Measurements from ENCODE around the gene FAXDC2. TPM values are rescaled to one million over a fixed set of nuclear protein-coding genes. Genes with fewer than 3 reads are reported as not detected.

FAXDC2 gene
- total and polyA plus RNA-seq, 9 of the 15 experiments (the other 6 are each of a cell fraction or from before 2014, with no cell fraction given) = 2.4 to 30.0 (median 9.9) TPM

DNA sequence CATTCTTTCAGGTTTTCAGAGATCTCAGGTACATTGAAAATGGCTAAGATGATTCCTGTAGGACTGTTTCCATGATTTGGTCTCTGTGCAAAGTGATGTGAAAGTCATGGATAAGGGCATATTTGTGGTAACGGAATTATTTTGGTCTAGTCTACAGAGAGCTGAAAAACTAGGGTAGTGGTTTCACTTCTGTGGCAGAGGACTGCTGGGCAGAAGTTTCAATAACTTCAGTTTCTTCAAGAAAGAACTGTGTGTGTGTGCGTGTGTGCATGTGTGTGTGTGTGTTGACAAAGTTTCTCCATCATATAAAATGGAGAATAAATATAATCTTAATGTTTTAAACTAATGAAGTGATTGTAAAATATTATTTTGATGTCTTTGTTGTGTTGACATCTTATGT lies 12.4 kb upstream of the FAXDC2 start:
- CTCF ChIA-PET (ENCODE audit: low intra/inter-chr PET ratio) = interaction anchor here (0.6 kb wide), 1 partner anchor 212 kb away, joined by 3 read pairs; no protein-coding TSS in a partner anchor
- TF ChIP-seq ZNF445 (CRISPR knock-in tag; IDR thresholded peaks at IDR 0.05; ENCODE audit: low read depth) (no peak), XRCC5 (IDR thresholded peaks at IDR 0.05; ENCODE audit: low read depth, low read length) (no peak), RCOR1 (IDR thresholded peaks at IDR 0.05; ENCODE audit: borderline replicate concordance in 1 of 2, low read depth in 2 of 2, low read length in 2 of 2) (no peak), ZNF707 (CRISPR knock-in tag; conservative IDR thresholded peaks at IDR 0.05) (no peak), ZKSCAN1 (IDR thresholded peaks at IDR 0.05; ENCODE audit: low read depth, low read length) (no peak), PTRF (tag; IDR thresholded peaks at IDR 0.05) (no peak)
- 97% methylated on average over 2 of the region's 2 CpGs for WGBS (ENCODE audit: insufficient coverage, low coverage, missing lambda C conversion rate)
- Histone ChIP-seq H3K9me3 (replicated peaks; ENCODE audit: control insufficient read depth, insufficient read depth, low read depth, low read length) (no peaks in the 10 kb centered on the region), H3K4me3 (no peak overlapping the region), H3K27ac (ENCODE audit: extremely low read depth, low read depth, low read length) (no peak overlapping the region), H4K20me1 (replicated peaks; ENCODE audit: control insufficient read depth, insufficient read depth, low read length) (no peaks in the 10 kb centered on the region; the same call in 1 of the 2 replicates), H3K27me3 (ENCODE audit: control insufficient read depth in 2 of 2, insufficient read depth in 2 of 2, low read length in 2 of 2) (no peaks in the 10 kb centered on the region), H3K9ac (ENCODE audit: insufficient read depth in 1 of 2, low read depth in 2 of 2, low read length in 2 of 2) (no peak overlapping the region), H3K36me3 (ENCODE audit: control insufficient read depth, insufficient read depth, low read length) (peaks cover 56% of the 10 kb centered on the region), H3K79me2 (ENCODE audit: control insufficient read depth, insufficient read depth, low read length) (peaks cover 73% of the 10 kb centered on the region), H3K4me1 (replicated peaks in 1 of 2; ENCODE audit: control insufficient read depth in 2 of 2, insufficient read depth in 2 of 2, low read length in 2 of 2) (peaks cover 7 to 10% of the 10 kb centered on the region in 2 experiments; a peak in 4 of 5 replicates), H3K9me1 (ENCODE audit: control insufficient read depth, insufficient read depth, low read length) (no peaks in the 10 kb centered on the region), H2AFZ (ENCODE audit: low read depth, low read length) (no peak overlapping the region), H3K4me2 (ENCODE audit: insufficient read depth, low read length) (no peak overlapping the region)
- POLR2A ChIA-PET = interaction anchor here (0.6 kb wide), 1 partner anchor 30 kb away, joined by 3 read pairs; no protein-coding TSS in a partner anchor
- no TSS peak for BruUV-seq (replicated peaks)
- FAIRE-seq = no peak
- DNase-seq (ENCODE audit: extremely low read depth in 1 of 4, low spot score in 3 of 4) = no peak
- intact Hi-C loops (cut with micrococcal nuclease) = no loop called here
- no peak for ATAC-seq
- in situ Hi-C loops (cut with MboI) = no loop called here

DNA sequence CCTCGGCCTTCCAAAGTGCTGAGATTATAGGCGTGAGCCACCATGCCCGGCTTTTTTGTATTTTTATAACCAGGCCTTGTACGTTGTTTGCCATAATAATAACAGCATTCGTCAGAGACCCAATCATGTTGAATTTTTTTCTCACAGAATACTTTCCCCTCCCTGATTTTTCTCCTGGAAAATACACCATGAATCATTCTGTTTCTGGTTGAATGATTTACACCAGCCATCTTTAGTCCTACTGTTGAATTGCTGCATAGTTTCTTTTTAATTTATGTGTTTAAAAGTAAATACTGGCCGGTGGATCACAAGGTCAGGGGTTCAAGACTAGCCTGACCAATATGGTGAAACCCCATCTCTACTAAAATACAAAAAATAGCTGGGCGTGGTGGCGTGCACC lies 11.5 kb upstream of the FAXDC2 start:
- H3K4me3 ChIP-seq = no peak overlapping the region
- no peak for DNase-seq (ENCODE audit: extremely low read depth in 1 of 4, low spot score in 3 of 4)
- in situ Hi-C loops (cut with MboI) (no loop called here), intact Hi-C loops (cut with micrococcal nuclease) (no loop called here)
- H3K9me1 ChIP-seq (ENCODE audit: control insufficient read depth, insufficient read depth, low read length) = no peaks in the 10 kb centered on the region
- H3K36me3 ChIP-seq (ENCODE audit: control insufficient read depth, insufficient read depth, low read length) = peaks cover 49% of the 10 kb centered on the region
- no peak for FAIRE-seq
- no peak overlapping the region for H3K27ac ChIP-seq (ENCODE audit: extremely low read depth, low read depth, low read length)
- POLR2A ChIA-PET = no interaction called here
- no peaks in the 10 kb centered on the region; the same call in 1 of the 2 replicates for H4K20me1 ChIP-seq (replicated peaks; ENCODE audit: control insufficient read depth, insufficient read depth, low read length)
- H3K27me3 ChIP-seq (ENCODE audit: control insufficient read depth in 2 of 2, insufficient read depth in 2 of 2, low read length in 2 of 2) = no peaks in the 10 kb centered on the region
- TF ChIP-seq ZNF785 (CRISPR knock-in tag; IDR thresholded peaks at IDR 0.05) = no peak
- TF ChIP-seq MCM3 (IDR thresholded peaks at IDR 0.05) = no peak
- TF ChIP-seq, protein P1, sequence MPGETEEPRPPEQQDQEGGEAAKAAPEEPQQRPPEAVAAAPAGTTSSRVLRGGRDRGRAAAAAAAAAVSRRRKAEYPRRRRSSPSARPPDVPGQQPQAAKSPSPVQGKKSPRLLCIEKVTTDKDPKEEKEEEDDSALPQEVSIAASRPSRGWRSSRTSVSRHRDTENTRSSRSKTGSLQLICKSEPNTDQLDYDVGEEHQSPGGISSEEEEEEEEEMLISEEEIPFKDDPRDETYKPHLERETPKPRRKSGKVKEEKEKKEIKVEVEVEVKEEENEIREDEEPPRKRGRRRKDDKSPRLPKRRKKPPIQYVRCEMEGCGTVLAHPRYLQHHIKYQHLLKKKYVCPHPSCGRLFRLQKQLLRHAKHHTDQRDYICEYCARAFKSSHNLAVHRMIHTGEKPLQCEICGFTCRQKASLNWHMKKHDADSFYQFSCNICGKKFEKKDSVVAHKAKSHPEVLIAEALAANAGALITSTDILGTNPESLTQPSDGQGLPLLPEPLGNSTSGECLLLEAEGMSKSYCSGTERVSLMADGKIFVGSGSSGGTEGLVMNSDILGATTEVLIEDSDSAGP (CRISPR knock-in tag; IDR thresholded peaks at IDR 0.05) = no peak
- no peak for TF ChIP-seq HDAC3 (IDR thresholded peaks at IDR 0.05; ENCODE audit: borderline replicate concordance, partially characterized antibody)
- TF ChIP-seq, protein P2, sequence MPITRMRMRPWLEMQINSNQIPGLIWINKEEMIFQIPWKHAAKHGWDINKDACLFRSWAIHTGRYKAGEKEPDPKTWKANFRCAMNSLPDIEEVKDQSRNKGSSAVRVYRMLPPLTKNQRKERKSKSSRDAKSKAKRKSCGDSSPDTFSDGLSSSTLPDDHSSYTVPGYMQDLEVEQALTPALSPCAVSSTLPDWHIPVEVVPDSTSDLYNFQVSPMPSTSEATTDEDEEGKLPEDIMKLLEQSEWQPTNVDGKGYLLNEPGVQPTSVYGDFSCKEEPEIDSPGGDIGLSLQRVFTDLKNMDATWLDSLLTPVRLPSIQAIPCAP (CRISPR knock-in tag; IDR thresholded peaks at IDR 0.05; ENCODE audit: borderline replicate concordance) = no peak
- peaks cover 9 to 18% of the 10 kb centered on the region in 2 experiments; a peak in 4 of 5 replicates for H3K4me1 ChIP-seq (replicated peaks in 1 of 2; ENCODE audit: control insufficient read depth in 2 of 2, insufficient read depth in 2 of 2, low read length in 2 of 2)
- WGBS (ENCODE audit: insufficient coverage, low coverage, missing lambda C conversion rate) = 76% methylated on average over 8 of the region's 8 CpGs
- H3K79me2 ChIP-seq (ENCODE audit: control insufficient read depth, insufficient read depth, low read length) = peaks cover 73% of the 10 kb centered on the region
- no peak for ATAC-seq
- no peak overlapping the region for H3K9ac ChIP-seq (ENCODE audit: insufficient read depth in 1 of 2, low read depth in 2 of 2, low read length in 2 of 2)
- CTCF ChIA-PET (ENCODE audit: low intra/inter-chr PET ratio) = no interaction called here
- H2AFZ ChIP-seq (ENCODE audit: low read depth, low read length) = no peak overlapping the region
- no peaks in the 10 kb centered on the region for H3K9me3 ChIP-seq (replicated peaks; ENCODE audit: control insufficient read depth, insufficient read depth, low read depth, low read length)
- no TSS peak for BruUV-seq (replicated peaks)
- no peak overlapping the region for H3K4me2 ChIP-seq (ENCODE audit: insufficient read depth, low read length)

Measured in K562 (cell line).